ENCODE data around the gene MYO1D. TPM values are rescaled to one million over a fixed set of nuclear protein-coding genes. Genes with fewer than 3 reads are reported as not detected.

The MYO1D gene
- polyA plus RNA-seq, 4 donors: 62.9 to 80.1 (median 73.6) TPM

DNA sequence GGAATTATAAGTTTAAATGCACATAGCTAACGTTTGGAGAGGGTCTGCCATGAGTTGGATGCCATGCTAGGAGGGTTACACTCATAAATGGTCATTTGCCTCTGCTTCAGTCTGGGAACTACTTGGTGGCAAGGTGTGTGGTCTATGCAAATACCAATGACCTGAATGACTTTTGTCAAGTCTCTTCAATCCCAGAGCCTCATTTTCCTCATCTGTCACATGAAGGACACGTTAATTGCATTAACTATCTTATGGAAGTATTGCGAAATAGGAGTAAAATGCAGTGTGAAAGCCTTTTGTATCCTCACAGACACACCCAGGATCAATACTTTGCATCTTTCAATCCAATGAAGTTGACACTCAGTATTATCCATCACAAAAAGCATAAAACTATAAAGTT, 327.4 kb downstream of the MYO1D start:
- Histone ChIP-seq H3K4me1 (ENCODE audit: control insufficient read depth in 3 of 3, insufficient read depth in 2 of 3, low read depth in 1 of 3, low read length in 2 of 3) (no peaks in the 10 kb centered on the region), H3K27me3 (ENCODE audit: control insufficient read depth in 3 of 3, insufficient read depth in 3 of 3, low read length in 3 of 3) (no peaks in the 10 kb centered on the region), H3K4me3 (ENCODE audit: low read depth in 1 of 3, low read length in 3 of 3) (no peak overlapping the region), H3K9me3 (ENCODE audit: control insufficient read depth in 2 of 2, insufficient read depth in 1 of 2, low read depth in 1 of 2, low read length in 1 of 2) (no peaks in the 10 kb centered on the region), H3K36me3 (ENCODE audit: control insufficient read depth in 3 of 3, insufficient read depth in 2 of 3, low read depth in 1 of 3, low read length in 3 of 3) (peaks cover 0 to 4% (median 0%) of the 10 kb centered on the region in 3 donors), H3K27ac (ENCODE audit: low read depth in 1 of 3, low read length in 2 of 3) (no peak overlapping the region)
- WGBS, 3 donors: 85 to 87% (median 85%) methylated on average over 3 of the region's 3 CpGs
- DNase-seq (no peak), FAIRE-seq (no peak)

- WGBS, 3 donors: 52 to 86% (median 79%) methylated on average over 8 of the region's 8 CpGs
- H3K27me3 ChIP-seq (ENCODE audit: control insufficient read depth in 3 of 3, insufficient read depth in 3 of 3, low read length in 3 of 3): no peaks in the 10 kb centered on the region
- FAIRE-seq (no peak), DNase-seq (no peak)
- no peaks in the 10 kb centered on the region for H3K4me1 ChIP-seq (ENCODE audit: control insufficient read depth in 3 of 3, insufficient read depth in 2 of 3, low read depth in 1 of 3, low read length in 2 of 3)
- H3K36me3 ChIP-seq (ENCODE audit: control insufficient read depth in 3 of 3, insufficient read depth in 2 of 3, low read depth in 1 of 3, low read length in 3 of 3): peaks cover 0 to 6% (median 0%) of the 10 kb centered on the region in 3 donors
- H3K27ac ChIP-seq (ENCODE audit: low read depth in 1 of 3, low read length in 2 of 3): no peak overlapping the region
- no peak overlapping the region for H3K4me3 ChIP-seq (ENCODE audit: low read depth in 1 of 3, low read length in 3 of 3)
- no peaks in the 10 kb centered on the region for H3K9me3 ChIP-seq (ENCODE audit: control insufficient read depth in 2 of 2, insufficient read depth in 1 of 2, low read depth in 1 of 2, low read length in 1 of 2)
These were observed 330.9 kb downstream of the MYO1D start for GRCh38 chr17:32546031-32546444.

DNA sequence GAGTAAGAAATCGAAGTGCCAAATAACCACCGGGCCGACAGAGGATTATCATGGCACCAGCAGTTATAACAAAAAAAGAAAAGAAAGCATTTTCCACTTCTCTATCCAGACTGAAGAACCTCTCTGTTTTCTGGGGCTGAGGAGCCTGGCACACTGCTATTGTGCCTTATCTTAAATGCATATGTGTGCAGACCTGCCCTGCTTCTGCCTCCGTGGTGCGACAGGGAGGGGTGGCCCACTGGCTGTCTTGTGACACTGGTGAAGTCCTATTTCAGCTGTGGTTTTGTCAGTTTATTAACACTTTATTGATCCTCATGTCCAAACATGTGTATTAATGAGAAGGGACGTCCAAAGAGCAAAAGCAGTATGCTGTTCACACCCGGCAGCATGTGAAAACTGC, 334.7 kb downstream of the MYO1D start:
- DNase-seq (no peak), FAIRE-seq (no peak)
- 90 to 92% (median 91%) methylated on average over 7 of the region's 7 CpGs for WGBS, 3 donors
- no peaks in the 10 kb centered on the region for H3K4me1 ChIP-seq (ENCODE audit: control insufficient read depth in 3 of 3, insufficient read depth in 2 of 3, low read depth in 1 of 3, low read length in 2 of 3)
- H3K27ac ChIP-seq (ENCODE audit: low read depth in 1 of 3, low read length in 2 of 3): no peak overlapping the region
- H3K36me3 ChIP-seq (ENCODE audit: control insufficient read depth in 3 of 3, insufficient read depth in 2 of 3, low read depth in 1 of 3, low read length in 3 of 3): peaks cover 0 to 10% (median 0%) of the 10 kb centered on the region in 3 donors
- peaks cover 0 to 2% of the 10 kb centered on the region in 2 donors for H3K9me3 ChIP-seq (ENCODE audit: control insufficient read depth in 2 of 2, insufficient read depth in 1 of 2, low read depth in 1 of 2, low read length in 1 of 2)
- no peaks in the 10 kb centered on the region for H3K27me3 ChIP-seq (ENCODE audit: control insufficient read depth in 3 of 3, insufficient read depth in 3 of 3, low read length in 3 of 3)
- no peak overlapping the region for H3K4me3 ChIP-seq (ENCODE audit: low read depth in 1 of 3, low read length in 3 of 3)

DNA sequence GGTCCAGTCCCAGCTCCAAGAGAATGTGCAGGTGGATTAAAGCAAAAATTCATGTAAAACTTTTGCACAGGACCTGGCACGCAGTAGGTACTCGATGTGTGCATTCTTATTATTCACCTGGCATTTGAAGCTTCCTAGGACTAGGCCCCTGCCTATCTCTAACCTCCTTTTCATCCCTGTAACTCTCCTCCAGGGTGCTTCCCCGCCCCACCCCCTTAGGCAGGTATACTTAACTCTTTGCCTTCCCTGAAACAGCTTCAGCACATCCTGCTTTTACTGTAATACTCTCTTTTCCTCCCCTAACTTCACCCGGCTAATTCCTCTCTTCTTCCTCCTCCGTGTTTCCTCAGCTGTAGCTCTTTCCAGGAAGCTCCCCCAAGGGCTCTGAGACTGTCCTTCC, 335.3 kb downstream of the MYO1D start:
- no peaks in the 10 kb centered on the region for H3K27me3 ChIP-seq (ENCODE audit: control insufficient read depth in 3 of 3, insufficient read depth in 3 of 3, low read length in 3 of 3)
- 76 to 88% (median 79%) methylated on average over 5 of the region's 5 CpGs for WGBS, 3 donors
- H3K4me1 ChIP-seq (ENCODE audit: control insufficient read depth in 3 of 3, insufficient read depth in 2 of 3, low read depth in 1 of 3, low read length in 2 of 3): no peaks in the 10 kb centered on the region
- H3K9me3 ChIP-seq (ENCODE audit: control insufficient read depth in 2 of 2, insufficient read depth in 1 of 2, low read depth in 1 of 2, low read length in 1 of 2): peaks cover 0 to 2% of the 10 kb centered on the region in 2 donors
- peaks cover 0 to 10% (median 0%) of the 10 kb centered on the region in 3 donors for H3K36me3 ChIP-seq (ENCODE audit: control insufficient read depth in 3 of 3, insufficient read depth in 2 of 3, low read depth in 1 of 3, low read length in 3 of 3)
- no peak for FAIRE-seq
- H3K4me3 ChIP-seq (ENCODE audit: low read depth in 1 of 3, low read length in 3 of 3): no peak overlapping the region
- no peak for DNase-seq
- no peak overlapping the region for H3K27ac ChIP-seq (ENCODE audit: low read depth in 1 of 3, low read length in 2 of 3)

- H3K4me3 ChIP-seq (ENCODE audit: low read depth in 1 of 3, low read length in 3 of 3): no peak overlapping the region
- WGBS, 3 donors: 51 to 74% (median 70%) methylated on average over 8 of the region's 8 CpGs
- peaks cover 0 to 3% (median 0%) of the 10 kb centered on the region in 3 donors for H3K4me1 ChIP-seq (ENCODE audit: control insufficient read depth in 3 of 3, insufficient read depth in 2 of 3, low read depth in 1 of 3, low read length in 2 of 3)
- H3K27me3 ChIP-seq (ENCODE audit: control insufficient read depth in 3 of 3, insufficient read depth in 3 of 3, low read length in 3 of 3): no peaks in the 10 kb centered on the region
- FAIRE-seq (no peak), DNase-seq (no peak)
- H3K36me3 ChIP-seq (ENCODE audit: control insufficient read depth in 3 of 3, insufficient read depth in 2 of 3, low read depth in 1 of 3, low read length in 3 of 3): peaks cover 0 to 12% (median 2%) of the 10 kb centered on the region in 3 donors
- no peak overlapping the region for H3K27ac ChIP-seq (ENCODE audit: low read depth in 1 of 3, low read length in 2 of 3)
- H3K9me3 ChIP-seq (ENCODE audit: control insufficient read depth in 2 of 2, insufficient read depth in 1 of 2, low read depth in 1 of 2, low read length in 1 of 2): peaks cover 0 to 2% of the 10 kb centered on the region in 2 donors
These were observed 339.9 kb downstream of the MYO1D start for GRCh38 chr17:32536736-32537643.

GRCh38 chr17:32533296-32533695, 343.6 kb downstream of the MYO1D start:
- WGBS, 3 donors: 83 to 95% (median 89%) methylated on average over 3 of the region's 3 CpGs

GRCh38 chr17:32529604-32530003, 347.3 kb downstream of the MYO1D start:
- H3K36me3 ChIP-seq (ENCODE audit: control insufficient read depth in 3 of 3, insufficient read depth in 2 of 3, low read depth in 1 of 3, low read length in 3 of 3): peaks cover 0 to 34% (median 2%) of the 10 kb centered on the region in 3 donors
- no peak for FAIRE-seq
- H3K4me1 ChIP-seq (ENCODE audit: control insufficient read depth in 3 of 3, insufficient read depth in 2 of 3, low read depth in 1 of 3, low read length in 2 of 3): peaks cover 0 to 3% (median 0%) of the 10 kb centered on the region in 3 donors
- H3K27ac ChIP-seq (ENCODE audit: low read depth in 1 of 3, low read length in 2 of 3): no peak overlapping the region
- H3K9me3 ChIP-seq (ENCODE audit: control insufficient read depth in 2 of 2, insufficient read depth in 1 of 2, low read depth in 1 of 2, low read length in 1 of 2): no peaks in the 10 kb centered on the region
- WGBS, 3 donors: 74 to 86% (median 77%) methylated on average over 10 of the region's 10 CpGs
- no peaks in the 10 kb centered on the region for H3K27me3 ChIP-seq (ENCODE audit: control insufficient read depth in 3 of 3, insufficient read depth in 3 of 3, low read length in 3 of 3)
- no peak overlapping the region for H3K4me3 ChIP-seq (ENCODE audit: low read depth in 1 of 3, low read length in 3 of 3)
- no peak for DNase-seq

More at GRCh38 chr17:32533296-32533695, 343.6 kb downstream of the MYO1D start:
- peaks cover 0 to 21% (median 2%) of the 10 kb centered on the region in 3 donors for H3K36me3 ChIP-seq (ENCODE audit: control insufficient read depth in 3 of 3, insufficient read depth in 2 of 3, low read depth in 1 of 3, low read length in 3 of 3)
- no peaks in the 10 kb centered on the region for H3K9me3 ChIP-seq (ENCODE audit: control insufficient read depth in 2 of 2, insufficient read depth in 1 of 2, low read depth in 1 of 2, low read length in 1 of 2)
- no peaks in the 10 kb centered on the region for H3K27me3 ChIP-seq (ENCODE audit: control insufficient read depth in 3 of 3, insufficient read depth in 3 of 3, low read length in 3 of 3)
- H3K4me1 ChIP-seq (ENCODE audit: control insufficient read depth in 3 of 3, insufficient read depth in 2 of 3, low read depth in 1 of 3, low read length in 2 of 3): peaks cover 0 to 3% (median 0%) of the 10 kb centered on the region in 3 donors
- DNase-seq: no peak
- FAIRE-seq: no peak
- no peak overlapping the region for H3K4me3 ChIP-seq (ENCODE audit: low read depth in 1 of 3, low read length in 3 of 3)
- H3K27ac ChIP-seq (ENCODE audit: low read depth in 1 of 3, low read length in 2 of 3): no peak overlapping the region

- H3K4me3 ChIP-seq (ENCODE audit: low read depth in 1 of 3, low read length in 3 of 3): no peak overlapping the region
- FAIRE-seq (no peak), DNase-seq (peak in 1 of 2 donors; percentile 53)
- H3K9me3 ChIP-seq (ENCODE audit: control insufficient read depth in 2 of 2, insufficient read depth in 1 of 2, low read depth in 1 of 2, low read length in 1 of 2): no peaks in the 10 kb centered on the region
- H3K27ac ChIP-seq (ENCODE audit: low read depth in 1 of 3, low read length in 2 of 3): peak overlapping the region in 1 of 3 donors; percentile 55
- no peaks in the 10 kb centered on the region for H3K4me1 ChIP-seq (ENCODE audit: control insufficient read depth in 3 of 3, insufficient read depth in 2 of 3, low read depth in 1 of 3, low read length in 2 of 3)
- no peaks in the 10 kb centered on the region for H3K27me3 ChIP-seq (ENCODE audit: control insufficient read depth in 3 of 3, insufficient read depth in 3 of 3, low read length in 3 of 3)
- peaks cover 0 to 35% (median 2%) of the 10 kb centered on the region in 3 donors for H3K36me3 ChIP-seq (ENCODE audit: control insufficient read depth in 3 of 3, insufficient read depth in 2 of 3, low read depth in 1 of 3, low read length in 3 of 3)
- WGBS, 3 donors: 69 to 91% (median 83%) methylated on average over 7 of the region's 7 CpGs
These were observed 348.1 kb downstream of the MYO1D start for GRCh38 chr17:32528825-32529224.

Measured in small intestine (tissue), 7 donors.